IgD-negative memory B cell (primary cell): Measurements from ENCODE around the gene FCGBP. TPM values are rescaled to one million over a fixed set of nuclear protein-coding genes. Genes with fewer than 3 reads are reported as not detected.

Source experiments
- H3K27ac Mint-ChIP-seq, 3 donors: one replicate each; pipeline ENCODE4 v1.8.0; 2020 to 2022; ENCODE audit warnings: mild to moderate bottlenecking in 3 of 3, mixed read lengths in 3 of 3, moderate library complexity in 1 of 3
- H3K27me3 Mint-ChIP-seq: one replicate; pipeline ENCODE4 v1.8.0; 2021; ENCODE audit warnings: mixed read lengths
- H3K36me3 Mint-ChIP-seq: one replicate; pipeline ENCODE4 v1.8.0; 2020; ENCODE audit warnings: mild to moderate bottlenecking, mixed read lengths
- H3K4me1 Mint-ChIP-seq, 3 donors: one replicate each; pipeline ENCODE4 v1.8.0; 2020 to 2022; ENCODE audit warnings: mixed read lengths in 3 of 3, mild to moderate bottlenecking in 1 of 3
- H3K4me3 Mint-ChIP-seq, 4 donors: one replicate each; pipeline ENCODE4 v1.8.0; 2020 to 2022; ENCODE audit warnings: mild to moderate bottlenecking in 4 of 4, mixed read lengths in 4 of 4, moderate library complexity in 3 of 4
- H3K9me3 Mint-ChIP-seq, 3 donors: one replicate each; pipeline ENCODE4 v1.8.0; 2020 to 2021; ENCODE audit warnings: mixed read lengths in 3 of 3, mild to moderate bottlenecking in 1 of 3
- polyA plus RNA-seq: library from polyadenylated mRNA; unstranded; fragments of 300-500 nt; fragmentation: Illumina TruSeq; gene quantifications from one replicate; pipeline ENCODE4 v1.2.3, GENCODE V29; 2021

The FCGBP gene
- polyA plus RNA-seq: 0.25 TPM

GRCh38 chr19:39934584-39935363 lies at the start of gene FCGBP:
Gene FCGBP (minus strand): TSS chr19:39934634.
- Mint-ChIP-seq H3K36me3 (no peaks in the 10 kb centered on the region), H3K27me3 (no peaks in the 10 kb centered on the region), H3K4me1 (peaks cover 23 to 26% (median 26%) of the 10 kb centered on the region in 3 donors), H3K9me3 (peaks cover 0 to 7% (median 0%) of the 10 kb centered on the region in 3 donors), H3K4me3 (peak within 1 kb of the TSS in 1 of 4 donors; percentile 78), H3K27ac (no peak within 1 kb of the TSS)

GRCh38 chr19:39983695-39984300 lies 49.4 kb upstream of the FCGBP start:
- H3K4me1 Mint-ChIP-seq: peaks cover 0 to 2% (median 1%) of the 10 kb centered on the region in 3 donors
- peak overlapping the region in 1 of 3 donors; percentile 14 for H3K27ac Mint-ChIP-seq
- H3K4me3 Mint-ChIP-seq: peak overlapping the region in 1 of 4 donors; percentile 58
- H3K36me3 Mint-ChIP-seq: peaks cover 9% of the 10 kb centered on the region
- H3K27me3 Mint-ChIP-seq: no peaks in the 10 kb centered on the region
- H3K9me3 Mint-ChIP-seq: peaks cover 6 to 32% (median 14%) of the 10 kb centered on the region in 3 donors

GRCh38 chr19:39982883-39983282 lies 48.4 kb upstream of the FCGBP start:
- no peak overlapping the region for H3K4me3 Mint-ChIP-seq
- peaks cover 6 to 32% (median 11%) of the 10 kb centered on the region in 3 donors for H3K9me3 Mint-ChIP-seq
- no peaks in the 10 kb centered on the region for H3K27me3 Mint-ChIP-seq
- H3K4me1 Mint-ChIP-seq: peaks cover 0 to 2% (median 0%) of the 10 kb centered on the region in 3 donors
- no peak overlapping the region for H3K27ac Mint-ChIP-seq
- H3K36me3 Mint-ChIP-seq: peaks cover 15% of the 10 kb centered on the region

- H3K4me3 Mint-ChIP-seq: peak overlapping the region in 1 of 4 donors; percentile 40
- H3K4me1 Mint-ChIP-seq: peaks cover 13 to 19% (median 16%) of the 10 kb centered on the region in 3 donors
- no peaks in the 10 kb centered on the region for H3K9me3 Mint-ChIP-seq
- peaks cover 17% of the 10 kb centered on the region for H3K36me3 Mint-ChIP-seq
- H3K27me3 Mint-ChIP-seq: no peaks in the 10 kb centered on the region
- H3K27ac Mint-ChIP-seq: no peak overlapping the region
Measured at GRCh38 chr19:39974377-39975155, 40.1 kb upstream of the FCGBP start.

GRCh38 chr19:39971380-39972035 lies 37.1 kb upstream of the FCGBP start:
- Mint-ChIP-seq H3K4me1 (peaks cover 19 to 29% (median 21%) of the 10 kb centered on the region in 3 donors), H3K9me3 (no peaks in the 10 kb centered on the region)

GRCh38 chr19:39970675-39971379 lies 36.4 kb upstream of the FCGBP start, which contains the start of gene PSMC4:
Gene PSMC4 (plus strand): TSS chr19:39971165. CDS start chr19:39971203, 38 bp downstream.
- no peaks in the 10 kb centered on the region for H3K27me3 Mint-ChIP-seq
- H3K4me3 Mint-ChIP-seq: peak within 1 kb of the TSS; percentile 88 to 98 (median 96)
- peak within 1 kb of the TSS; percentile 70 to 98 (median 97) for H3K27ac Mint-ChIP-seq
- H3K4me1 Mint-ChIP-seq: peaks cover 19 to 29% (median 21%) of the 10 kb centered on the region in 3 donors
- peaks cover 11% of the 10 kb centered on the region for H3K36me3 Mint-ChIP-seq
- H3K9me3 Mint-ChIP-seq: no peaks in the 10 kb centered on the region

More at GRCh38 chr19:39971380-39972035, 37.1 kb upstream of the FCGBP start:
- peak overlapping the region; percentile 88 to 98 (median 96) for H3K4me3 Mint-ChIP-seq
- no peaks in the 10 kb centered on the region for H3K27me3 Mint-ChIP-seq
- peak overlapping the region; percentile 70 to 98 (median 97) for H3K27ac Mint-ChIP-seq
- peaks cover 11% of the 10 kb centered on the region for H3K36me3 Mint-ChIP-seq

- no peaks in the 10 kb centered on the region for H3K9me3 Mint-ChIP-seq
- peaks cover 7% of the 10 kb centered on the region for H3K36me3 Mint-ChIP-seq
- H3K4me3 Mint-ChIP-seq: peak overlapping the region; percentile 88 to 98 (median 96)
- H3K4me1 Mint-ChIP-seq: peaks cover 19 to 29% (median 21%) of the 10 kb centered on the region in 3 donors
- peak overlapping the region; percentile 70 to 98 (median 97) for H3K27ac Mint-ChIP-seq
- no peaks in the 10 kb centered on the region for H3K27me3 Mint-ChIP-seq
Measured at GRCh38 chr19:39970425-39970674, 35.9 kb upstream of the FCGBP start.

- Mint-ChIP-seq H3K4me1 (peaks cover 19 to 29% (median 21%) of the 10 kb centered on the region in 3 donors), H3K9me3 (no peaks in the 10 kb centered on the region), H3K4me3 (peak overlapping the region; percentile 88 to 98 (median 96)), H3K27me3 (no peaks in the 10 kb centered on the region), H3K36me3 (peaks cover 7% of the 10 kb centered on the region), H3K27ac (peak overlapping the region; percentile 70 to 98 (median 97))
Measured at GRCh38 chr19:39969681-39970424, 35.4 kb upstream of the FCGBP start.

- H3K27me3 Mint-ChIP-seq: no peaks in the 10 kb centered on the region
- peak overlapping the region; percentile 70 to 98 (median 97) for H3K27ac Mint-ChIP-seq
- H3K9me3 Mint-ChIP-seq: no peaks in the 10 kb centered on the region
- peak overlapping the region; percentile 15 to 98 (median 93) for H3K4me3 Mint-ChIP-seq
- H3K36me3 Mint-ChIP-seq: peaks cover 7% of the 10 kb centered on the region
- H3K4me1 Mint-ChIP-seq: peaks cover 19 to 29% (median 21%) of the 10 kb centered on the region in 3 donors
Measured at GRCh38 chr19:39969266-39969665, 34.8 kb upstream of the FCGBP start.

- H3K4me1 Mint-ChIP-seq: peaks cover 19 to 27% (median 21%) of the 10 kb centered on the region in 3 donors
- peak overlapping the region in 3 of 4 donors; percentile 15 to 88 (median 41) for H3K4me3 Mint-ChIP-seq
Measured at GRCh38 chr19:39968789-39969188, 34.4 kb upstream of the FCGBP start.

GRCh38 chr19:39967561-39967960 lies 33.1 kb upstream of the FCGBP start:
- no peaks in the 10 kb centered on the region for H3K9me3 Mint-ChIP-seq
- peaks cover 7% of the 10 kb centered on the region for H3K36me3 Mint-ChIP-seq
- H3K27ac Mint-ChIP-seq: peak overlapping the region in 1 of 3 donors; percentile 52
- H3K27me3 Mint-ChIP-seq: no peaks in the 10 kb centered on the region
- H3K4me3 Mint-ChIP-seq: no peak overlapping the region
- peaks cover 20 to 24% (median 21%) of the 10 kb centered on the region in 3 donors for H3K4me1 Mint-ChIP-seq

More at GRCh38 chr19:39968789-39969188, 34.4 kb upstream of the FCGBP start:
- H3K27ac Mint-ChIP-seq: peak overlapping the region; percentile 46 to 97 (median 70)
- no peaks in the 10 kb centered on the region for H3K9me3 Mint-ChIP-seq
- no peaks in the 10 kb centered on the region for H3K27me3 Mint-ChIP-seq
- peaks cover 7% of the 10 kb centered on the region for H3K36me3 Mint-ChIP-seq

- no peaks in the 10 kb centered on the region for H3K9me3 Mint-ChIP-seq
- peaks cover 7% of the 10 kb centered on the region for H3K36me3 Mint-ChIP-seq
- H3K4me1 Mint-ChIP-seq: peaks cover 17 to 20% (median 18%) of the 10 kb centered on the region in 3 donors
- H3K4me3 Mint-ChIP-seq: no peak overlapping the region
- H3K27me3 Mint-ChIP-seq: no peaks in the 10 kb centered on the region
- no peak overlapping the region for H3K27ac Mint-ChIP-seq
Measured at GRCh38 chr19:39966617-39967016, 32.2 kb upstream of the FCGBP start.

GRCh38 chr19:39963898-39964297 lies 29.5 kb upstream of the FCGBP start:
- Mint-ChIP-seq H3K27ac (no peak overlapping the region), H3K9me3 (no peaks in the 10 kb centered on the region), H3K4me3 (no peak overlapping the region), H3K36me3 (peaks cover 4% of the 10 kb centered on the region), H3K4me1 (peaks cover 11 to 18% (median 13%) of the 10 kb centered on the region in 3 donors), H3K27me3 (peaks cover 3% of the 10 kb centered on the region)
